Left ventricle myocardium inferior (tissue), 1 donor: ENCODE measurements around the gene PIM3. TPM values are rescaled to one million over a fixed set of nuclear protein-coding genes. Genes with fewer than 3 reads are reported as not detected.
"Not testable (repeated sequence)": the region's sequence is repeated elsewhere in the genome, so short reads cannot be mapped to it uniquely, and the experiment has no call there.

Experiments used
- DNase-seq: peaks from one replicate; pipeline ENCODE4 v3.0.0-alpha.2; 2020
- H3K27ac ChIP-seq: fragments of 200-600 bp; replicated peaks from 2 replicates; pipeline ENCODE4 v1.8.0; 2021
- H3K27me3 ChIP-seq: fragments of 200-600 bp; 2 replicates; pipeline ENCODE4 v1.8.0; 2021; ENCODE audit warnings: low read depth
- H3K36me3 ChIP-seq: fragments of 200-600 bp; 2 replicates; pipeline ENCODE4 v1.8.0; 2021
- H3K4me1 ChIP-seq: fragments of 200-600 bp; 2 replicates; pipeline ENCODE4 v1.8.0; 2021
- H3K4me3 ChIP-seq: fragments of 200-600 bp; 2 replicates; pipeline ENCODE4 v1.8.0; 2021; ENCODE audit warnings: mild to moderate bottlenecking, moderate library complexity
- H3K9me3 ChIP-seq: fragments of 200-600 bp; replicated peaks from 2 replicates; pipeline ENCODE4 v1.8.0; 2021
- CTCF ChIP-seq: fragments of 200-600 bp; IDR thresholded peaks from 2 replicates; pipeline ENCODE4 v1.8.0; 2021; ENCODE audit warnings: antibody characterized with exemption, mild to moderate bottlenecking, borderline replicate concordance
- intact Hi-C: fragments of 100-400 bp; cut with micrococcal nuclease; formaldehyde crosslinking; loops from one replicate; pipeline ENCODE4 v1.11.0; 2022
- total RNA-seq: library from RNA; stranded (reverse); fragmentation: NEBNext Ultra II Directional; extraction: Animal tissue kit (Norgen Biotek cat#: 25700); gene quantifications from one replicate; pipeline ENCODE4 v1.2.1, GENCODE V29; 2021
- donor health status: DM: no; HTN: yes; CAD: no; lungs with severe emphysema.

The PIM3 gene
- total RNA-seq, 1 donor from 2014 or later, result 57.1 TPM

GRCh38 chr22:49942565-49943404, 17.8 kb upstream of the PIM3 start:
- intact Hi-C loops, result no loop called here
- Histone ChIP-seq H3K27ac (no peak overlapping the region), H3K4me1 (peaks cover 20% of the 10 kb centered on the region), H3K27me3 (no peaks in the 10 kb centered on the region), H3K36me3 (no peaks in the 10 kb centered on the region), H3K9me3 (no peaks in the 10 kb centered on the region), H3K4me3 (no peak overlapping the region)
- TF ChIP-seq CTCF, result no peak
- no peak for DNase-seq

- H3K27ac ChIP-seq, result no peak overlapping the region
- H3K9me3 ChIP-seq, result no peaks in the 10 kb centered on the region
- peaks cover 17% of the 10 kb centered on the region for H3K4me1 ChIP-seq
- H3K4me3 ChIP-seq, result no peak overlapping the region
- H3K27me3 ChIP-seq, result no peaks in the 10 kb centered on the region
- TF ChIP-seq CTCF, result no peak
- H3K36me3 ChIP-seq, result no peaks in the 10 kb centered on the region
- no peak for DNase-seq
- intact Hi-C loops, result no loop called here
Measured at GRCh38 chr22:49943405-49943765, 17.2 kb upstream of the PIM3 start.

GRCh38 chr22:49943771-49944398, 16.7 kb upstream of the PIM3 start:
- no peak for TF ChIP-seq CTCF
- Histone ChIP-seq H3K4me3 (no peak overlapping the region), H3K27ac (no peak overlapping the region), H3K36me3 (no peaks in the 10 kb centered on the region), H3K9me3 (no peaks in the 10 kb centered on the region), H3K4me1 (peaks cover 17% of the 10 kb centered on the region), H3K27me3 (no peaks in the 10 kb centered on the region)
- no peak for DNase-seq
- intact Hi-C loops, result no loop called here

- Histone ChIP-seq H3K9me3 (no peaks in the 10 kb centered on the region), H3K4me3 (no peak overlapping the region), H3K36me3 (no peaks in the 10 kb centered on the region), H3K27ac (no peak overlapping the region), H3K27me3 (no peaks in the 10 kb centered on the region), H3K4me1 (peaks cover 18% of the 10 kb centered on the region)
- DNase-seq, result no peak
- TF ChIP-seq CTCF, result no peak
- intact Hi-C loops, result no loop called here
Measured at GRCh38 chr22:49944399-49944891, 16.1 kb upstream of the PIM3 start.

GRCh38 chr22:49945042-49945794, 15.4 kb upstream of the PIM3 start:
- H3K27me3 ChIP-seq, H3K9me3 ChIP-seq, intact Hi-C loops, H3K36me3 ChIP-seq, H3K4me3 ChIP-seq, H3K27ac ChIP-seq, DNase-seq: not testable (repeated sequence)
- H3K4me1 ChIP-seq, result peaks cover 18% of the 10 kb centered on the region
